HepG2 (cell line): ENCODE results near the gene UNC93A. TPM values are rescaled to one million over a fixed set of nuclear protein-coding genes. Genes with fewer than 3 reads are reported as not detected.

ENCODE experiments used
- DMTF1 ChIP-seq: sonication (generic); formaldehyde crosslinking; IDR thresholded peaks from 2 replicates; pipeline ENCODE4 v1.4.0; 2020; ENCODE audit warnings: mild to moderate bottlenecking, missing genetic modification reagents
- GATAD2A ChIP-seq: IDR thresholded peaks from 2 replicates; pipeline ENCODE4 v1.6.1; 2016
- IKZF4 ChIP-seq: sonication (generic); formaldehyde crosslinking; IDR thresholded peaks from 2 replicates; pipeline ENCODE4 v1.5.1; 2020; ENCODE audit warnings: borderline replicate concordance, mild to moderate bottlenecking, low read depth, missing genetic modification reagents; ENCODE audit errors: not compliant biosample characterization
- MIXL1 ChIP-seq: IDR thresholded peaks from 2 replicates; pipeline ENCODE4 v1.6.1; 2016
- NR2F1 ChIP-seq, 2 experiments: fragments of 450-650 bp in 1 of 2; formaldehyde crosslinking in 1 of 2; IDR thresholded peaks; 2 replicates each; pipeline versions ENCODE4 v1.5.0 to v1.6.1; 2016 to 2020; ENCODE audit warnings: mild to moderate bottlenecking in 1 of 2, missing compliant biosample characterization in 1 of 2, missing genetic modification reagents in 1 of 2, moderate library complexity in 1 of 2
- PPARG ChIP-seq: conservative IDR thresholded peaks from 2 replicates; pipeline ENCODE4 v1.6.1; 2016; ENCODE audit warnings: missing biosample characterization, missing genetic modification reagents
- TEAD3 ChIP-seq: optimal IDR thresholded peaks from 2 replicates; pipeline ENCODE3; 2016; ENCODE audit warnings: borderline replicate concordance
- ZBTB10 ChIP-seq: sonication (generic); formaldehyde crosslinking; IDR thresholded peaks from 2 replicates; pipeline ENCODE4 v1.4.0; 2020; ENCODE audit warnings: missing genetic modification reagents, borderline replicate concordance
- ZBTB43 ChIP-seq: sonication (generic); formaldehyde crosslinking; conservative IDR thresholded peaks from 2 replicates; pipeline ENCODE4 v1.4.0; 2020; ENCODE audit warnings: missing genetic modification reagents
- ZBTB7A ChIP-seq: sonication (generic); formaldehyde crosslinking; IDR thresholded peaks from 2 replicates; pipeline ENCODE4 v1.8.0; 2022; ENCODE audit warnings: mild to moderate bottlenecking, missing genetic modification reagents
- ZFP41 ChIP-seq: sonication (generic); formaldehyde crosslinking; IDR thresholded peaks from 2 replicates; pipeline ENCODE4 v1.4.0; 2020; ENCODE audit warnings: mild to moderate bottlenecking, missing genetic modification reagents, borderline replicate concordance
- ZMYM3 ChIP-seq: sonication (generic); formaldehyde crosslinking; IDR thresholded peaks from 2 replicates; pipeline ENCODE4 v1.5.1; 2020; ENCODE audit warnings: mild to moderate bottlenecking, missing genetic modification reagents
- ZNF775 ChIP-seq: sonication (generic); formaldehyde crosslinking; IDR thresholded peaks from 2 replicates; pipeline ENCODE4 v1.4.0; 2020; ENCODE audit warnings: missing genetic modification reagents, mild to moderate bottlenecking, moderate library complexity, borderline replicate concordance
- ZNF792 ChIP-seq: IDR thresholded peaks from 2 replicates; pipeline ENCODE4 v1.6.1; 2016
- ZSCAN22 ChIP-seq: sonication (generic); formaldehyde crosslinking; IDR thresholded peaks from 2 replicates; pipeline ENCODE4 v1.4.0; 2020; ENCODE audit warnings: mild to moderate bottlenecking, missing genetic modification reagents
- polyA plus RNA-seq, 8 experiments: library from polyadenylated mRNA; depleted of rRNA in 3 of 8; stranded (reverse) in 7 of 8; unstranded in 1 of 8; fragments of >200 nt; fragmentation: Illumina TruSeq in 4 of 8; extraction: Trizol in 4 of 8; gene quantifications; 2 replicates each; pipeline versions ENCODE4 v1.2.1 to v1.2.3, GENCODE V29; 2011 to 2016; ENCODE audit warnings: low read depth in 4 of 8, missing spikeins in 1 of 8, mixed read lengths in 1 of 8; ENCODE audit not compliant: insufficient read depth in 1 of 8
- total RNA-seq, 5 experiments: library from RNA; depleted of rRNA; stranded (reverse); fragments of >200 nt; fragmentation: Illumina TruSeq; extraction: Trizol; gene quantifications; 2 replicates each; pipeline ENCODE4 v1.2.3, GENCODE V29; 2016; ENCODE audit warnings: low read depth in 1 of 5
- TF ChIP-seq, protein P1 (sequence below): sonication (generic); formaldehyde crosslinking; IDR thresholded peaks from 2 replicates; pipeline ENCODE4 v1.8.1; 2022; ENCODE audit warnings: mild to moderate bottlenecking, missing genetic modification reagents
- TF ChIP-seq, protein P2 (sequence below): sonication (generic); formaldehyde crosslinking; IDR thresholded peaks from 2 replicates; pipeline ENCODE4 v1.5.1; 2020; ENCODE audit warnings: mild to moderate bottlenecking, missing genetic modification reagents, moderate library complexity

Gene UNC93A
- total and polyA plus RNA-seq, 2 of the 13 experiments (the other 11 are each of a cell fraction or from before 2014, with no cell fraction given), result 11.0 to 42.7 TPM

GRCh38 chr6:167266830-167267555, 24.1 kb upstream of the UNC93A start (continued):
- TF ChIP-seq PPARG (0 out of 2 replicates have a peak, but pooled peaks have one; percentile 26), ZBTB10 (no peak), ZFP41 (CRISPR knock-in tag) (no peak), ZBTB7A (CRISPR knock-in tag) (no peak), ZSCAN22 (CRISPR knock-in tag) (no peak), ZNF792 (CRISPR knock-in tag) (peak; percentile 33; the same call in 1 of the 2 replicates), MIXL1 (no peak), GATAD2A (CRISPR knock-in tag) (peak; percentile 50; the same call in 1 of the 2 replicates), TEAD3 (CRISPR knock-in tag) (peak; percentile 25), NR2F1 (CRISPR knock-in tag; IDR thresholded peaks at IDR 0.05) (no peak), ZMYM3 (CRISPR knock-in tag) (peak; percentile 67; the same call in 1 of the 2 replicates), ZBTB43 (CRISPR knock-in tag) (0 out of 2 replicates have a peak, but pooled peaks have one; percentile 27), DMTF1 (no peak), ZNF775 (no peak), IKZF4 (CRISPR knock-in tag) (no peak)
- TF ChIP-seq, protein P1, sequence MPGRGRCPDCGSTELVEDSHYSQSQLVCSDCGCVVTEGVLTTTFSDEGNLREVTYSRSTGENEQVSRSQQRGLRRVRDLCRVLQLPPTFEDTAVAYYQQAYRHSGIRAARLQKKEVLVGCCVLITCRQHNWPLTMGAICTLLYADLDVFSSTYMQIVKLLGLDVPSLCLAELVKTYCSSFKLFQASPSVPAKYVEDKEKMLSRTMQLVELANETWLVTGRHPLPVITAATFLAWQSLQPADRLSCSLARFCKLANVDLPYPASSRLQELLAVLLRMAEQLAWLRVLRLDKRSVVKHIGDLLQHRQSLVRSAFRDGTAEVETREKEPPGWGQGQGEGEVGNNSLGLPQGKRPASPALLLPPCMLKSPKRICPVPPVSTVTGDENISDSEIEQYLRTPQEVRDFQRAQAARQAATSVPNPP (CRISPR knock-in tag), result no peak
- TF ChIP-seq, protein P2, sequence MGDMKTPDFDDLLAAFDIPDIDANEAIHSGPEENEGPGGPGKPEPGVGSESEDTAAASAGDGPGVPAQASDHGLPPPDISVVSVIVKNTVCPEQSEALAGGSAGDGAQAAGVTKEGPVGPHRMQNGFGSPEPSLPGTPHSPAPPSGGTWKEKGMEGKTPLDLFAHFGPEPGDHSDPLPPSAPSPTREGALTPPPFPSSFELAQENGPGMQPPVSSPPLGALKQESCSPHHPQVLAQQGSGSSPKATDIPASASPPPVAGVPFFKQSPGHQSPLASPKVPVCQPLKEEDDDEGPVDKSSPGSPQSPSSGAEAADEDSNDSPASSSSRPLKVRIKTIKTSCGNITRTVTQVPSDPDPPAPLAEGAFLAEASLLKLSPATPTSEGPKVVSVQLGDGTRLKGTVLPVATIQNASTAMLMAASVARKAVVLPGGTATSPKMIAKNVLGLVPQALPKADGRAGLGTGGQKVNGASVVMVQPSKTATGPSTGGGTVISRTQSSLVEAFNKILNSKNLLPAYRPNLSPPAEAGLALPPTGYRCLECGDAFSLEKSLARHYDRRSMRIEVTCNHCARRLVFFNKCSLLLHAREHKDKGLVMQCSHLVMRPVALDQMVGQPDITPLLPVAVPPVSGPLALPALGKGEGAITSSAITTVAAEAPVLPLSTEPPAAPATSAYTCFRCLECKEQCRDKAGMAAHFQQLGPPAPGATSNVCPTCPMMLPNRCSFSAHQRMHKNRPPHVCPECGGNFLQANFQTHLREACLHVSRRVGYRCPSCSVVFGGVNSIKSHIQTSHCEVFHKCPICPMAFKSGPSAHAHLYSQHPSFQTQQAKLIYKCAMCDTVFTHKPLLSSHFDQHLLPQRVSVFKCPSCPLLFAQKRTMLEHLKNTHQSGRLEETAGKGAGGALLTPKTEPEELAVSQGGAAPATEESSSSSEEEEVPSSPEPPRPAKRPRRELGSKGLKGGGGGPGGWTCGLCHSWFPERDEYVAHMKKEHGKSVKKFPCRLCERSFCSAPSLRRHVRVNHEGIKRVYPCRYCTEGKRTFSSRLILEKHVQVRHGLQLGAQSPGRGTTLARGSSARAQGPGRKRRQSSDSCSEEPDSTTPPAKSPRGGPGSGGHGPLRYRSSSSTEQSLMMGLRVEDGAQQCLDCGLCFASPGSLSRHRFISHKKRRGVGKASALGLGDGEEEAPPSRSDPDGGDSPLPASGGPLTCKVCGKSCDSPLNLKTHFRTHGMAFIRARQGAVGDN, result peak; percentile 86
